Left lung (tissue), 10 donors: ENCODE data around the gene SERTAD1. TPM values are rescaled to one million over a fixed set of nuclear protein-coding genes. Genes with fewer than 3 reads are reported as not detected.
A peak's percentile ranks its signal among the peaks of the same experiment; 100 is the strongest.

Experiments
- ATAC-seq: fragments of 200-7000 bp; cut with Tn5 transposase; one replicate; pipeline ENCODE4 v1.9.1; 2020; ENCODE audit warnings: moderate library complexity
- DNase-seq, 4 donors: peaks; one replicate each; pipeline ENCODE4 v3.0.0-alpha.2; 2013 to 2020
- H3K27ac ChIP-seq, 2 donors: fragments of 200-600 bp; sonication (generic) in 1 of 2; one replicate each; pipeline versions ENCODE4 v1.5.0 to v1.8.0; 2020 to 2021
- H3K27me3 ChIP-seq, 2 donors: fragments of 200-600 bp; sonication (generic) in 1 of 2; one replicate each; pipeline versions ENCODE4 v1.5.0 to v1.8.0; 2020 to 2021
- H3K36me3 ChIP-seq, 2 donors: fragments of 200-600 bp; sonication (generic) in 1 of 2; one replicate each; pipeline versions ENCODE4 v1.5.0 to v1.8.0; 2020 to 2021
- H3K4me1 ChIP-seq, 2 donors: fragments of 200-600 bp; one replicate each; pipeline ENCODE4 v1.8.0; 2021
- H3K4me3 ChIP-seq, 2 donors: fragments of 200-600 bp; sonication (generic) in 1 of 2; one replicate each; pipeline versions ENCODE4 v1.5.0 to v1.8.0; 2020 to 2021; ENCODE audit warnings: mild to moderate bottlenecking in 1 of 2
- H3K9me3 ChIP-seq, 2 donors: fragments of 200-600 bp; sonication (generic) in 1 of 2; one replicate each; pipeline versions ENCODE4 v1.5.0 to v1.8.0; 2020 to 2021
- CTCF ChIP-seq, 2 donors: fragments of 200-600 bp; sonication (generic) in 1 of 2; IDR thresholded peaks; one replicate each; pipeline versions ENCODE4 v1.5.0 to v1.8.0; 2021; ENCODE audit warnings: antibody characterized with exemption in 2 of 2
- intact Hi-C, 2 donors: fragments of 100-400 bp; cut with DNase I; formaldehyde crosslinking; loops; one replicate each; pipeline versions ENCODE4 v1.11.2 to v1.14.2; 2022
- polyA plus RNA-seq, 6 donors: library from polyadenylated mRNA; unstranded; fragments of 120-200 nt; gene quantifications; one replicate each; pipeline ENCODE4 v1.2.1, GENCODE V29; 2013; ENCODE audit not compliant: insufficient read length in 6 of 6
- total RNA-seq, 2 donors: library from RNA; stranded (reverse); fragmentation: NEBNext Ultra II Directional; extraction: Animal tissue kit (Norgen Biotek cat#: 25700); gene quantifications; one replicate each; pipeline ENCODE4 v1.2.1, GENCODE V29; 2021
- donor health status: DM: no; HTN: yes; CAD: no.
- donor health status: DM: no; HTN: no; CAD: no.

Gene SERTAD1
- total and polyA plus RNA-seq, 8 donors = 4.3 to 17.5 (median 6.9) TPM

GRCh38 chr19:40420766-40421765 lies 4.7 kb downstream of the SERTAD1 start:
- peak; percentile 94 to 98 (median 96) for DNase-seq
- intact Hi-C loops = no loop called here
- Histone ChIP-seq H3K9me3 (no peaks in the 10 kb centered on the region), H3K4me1 (peaks cover 26 to 79% of the 10 kb centered on the region in 2 donors), H3K4me3 (peak overlapping the region; percentile 42 to 65), H3K27ac (peak overlapping the region; percentile 97 to 98), H3K36me3 (peaks cover 0 to 21% of the 10 kb centered on the region in 2 donors), H3K27me3 (no peaks in the 10 kb centered on the region)
- ATAC-seq = peak; percentile 84
- TF ChIP-seq CTCF (IDR thresholded peaks at IDR 0.05) = peak; percentile 82 to 96

- H3K27ac ChIP-seq = peak overlapping the region; percentile 97 to 98
- ATAC-seq (no peak), DNase-seq (no peak)
- intact Hi-C loops = no loop called here
- TF ChIP-seq CTCF (IDR thresholded peaks at IDR 0.05) = no peak
- H3K36me3 ChIP-seq = peaks cover 0 to 21% of the 10 kb centered on the region in 2 donors
- peaks cover 26 to 86% of the 10 kb centered on the region in 2 donors for H3K4me1 ChIP-seq
- H3K27me3 ChIP-seq = no peaks in the 10 kb centered on the region
- H3K9me3 ChIP-seq = no peaks in the 10 kb centered on the region
- H3K4me3 ChIP-seq = peak overlapping the region; percentile 42 to 65
Observed at GRCh38 chr19:40420451-40420765, 5.4 kb downstream of the SERTAD1 start.

- Histone ChIP-seq H3K4me1 (peaks cover 26 to 92% of the 10 kb centered on the region in 2 donors), H3K9me3 (no peaks in the 10 kb centered on the region), H3K27me3 (no peaks in the 10 kb centered on the region), H3K27ac (peak overlapping the region in 1 of 2 donors; percentile 98), H3K36me3 (peaks cover 0 to 21% of the 10 kb centered on the region in 2 donors), H3K4me3 (no peak overlapping the region)
- intact Hi-C loops = no loop called here
- ATAC-seq = no peak
- no peak for TF ChIP-seq CTCF (IDR thresholded peaks at IDR 0.05)
- no peak for DNase-seq
Observed at GRCh38 chr19:40419780-40420179, 6.0 kb downstream of the SERTAD1 start.

GRCh38 chr19:40419066-40419612 lies 6.7 kb downstream of the SERTAD1 start:
- TF ChIP-seq CTCF (IDR thresholded peaks at IDR 0.05) = no peak
- Histone ChIP-seq H3K36me3 (peaks cover 0 to 21% of the 10 kb centered on the region in 2 donors), H3K4me1 (peaks cover 24 to 91% of the 10 kb centered on the region in 2 donors), H3K27ac (peak overlapping the region in 1 of 2 donors; percentile 98), H3K9me3 (no peaks in the 10 kb centered on the region), H3K4me3 (no peak overlapping the region), H3K27me3 (no peaks in the 10 kb centered on the region)
- no peak for DNase-seq
- intact Hi-C loops = no loop called here
- no peak for ATAC-seq

- no peak overlapping the region for H3K4me3 ChIP-seq
- no peaks in the 10 kb centered on the region for H3K27me3 ChIP-seq
- no peak for TF ChIP-seq CTCF (IDR thresholded peaks at IDR 0.05)
- no peaks in the 10 kb centered on the region for H3K9me3 ChIP-seq
- DNase-seq = no peak
- H3K4me1 ChIP-seq = peaks cover 13 to 85% of the 10 kb centered on the region in 2 donors
- peak overlapping the region; percentile 73 to 74 for H3K27ac ChIP-seq
- ATAC-seq = no peak
- intact Hi-C loops = no loop called here
- peaks cover 0 to 17% of the 10 kb centered on the region in 2 donors for H3K36me3 ChIP-seq
Observed at GRCh38 chr19:40418040-40418439, 7.8 kb downstream of the SERTAD1 start.
